Astrocyte (in vitro differentiated cells and primary cell): ENCODE measurements around the gene NLRP14.

ENCODE experiments used
- EZH2 ChIP-seq: IDR thresholded peaks from 2 replicates; pipeline ENCODE4 v1.6.1; 2012; ENCODE audit warnings: mild to moderate bottlenecking, low read length, inconsistent platforms; ENCODE audit not compliant: insufficient read depth
- TF ChIP-seq, protein P1 (sequence below): IDR thresholded peaks from 2 replicates; pipeline ENCODE4 v1.5.1; 2011; ENCODE audit warnings: low read depth, mild to moderate bottlenecking, inconsistent platforms, low read length, moderate library complexity; ENCODE audit not compliant: insufficient read depth

DNA sequence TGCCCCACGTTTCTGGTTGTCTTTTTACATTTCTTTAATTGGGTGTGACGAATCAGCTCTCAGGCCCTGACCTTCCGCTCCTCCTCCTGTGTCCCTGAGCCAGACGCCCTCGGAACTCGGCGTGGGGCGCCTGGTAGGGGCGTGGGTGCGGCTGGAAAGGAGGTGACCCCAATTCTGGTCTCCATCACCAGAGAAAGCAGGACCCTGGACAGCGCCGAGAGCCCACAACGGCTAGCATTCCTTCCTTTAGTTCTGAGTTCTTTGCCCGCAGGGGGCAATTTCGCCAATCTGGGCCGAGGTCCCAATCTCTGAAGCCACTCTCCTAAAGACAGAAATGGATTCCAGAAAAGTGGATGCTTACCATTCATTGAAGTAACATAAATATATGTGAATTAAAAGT lies 56.8 kb downstream of the NLRP14 start:
- TF ChIP-seq, protein P1, sequence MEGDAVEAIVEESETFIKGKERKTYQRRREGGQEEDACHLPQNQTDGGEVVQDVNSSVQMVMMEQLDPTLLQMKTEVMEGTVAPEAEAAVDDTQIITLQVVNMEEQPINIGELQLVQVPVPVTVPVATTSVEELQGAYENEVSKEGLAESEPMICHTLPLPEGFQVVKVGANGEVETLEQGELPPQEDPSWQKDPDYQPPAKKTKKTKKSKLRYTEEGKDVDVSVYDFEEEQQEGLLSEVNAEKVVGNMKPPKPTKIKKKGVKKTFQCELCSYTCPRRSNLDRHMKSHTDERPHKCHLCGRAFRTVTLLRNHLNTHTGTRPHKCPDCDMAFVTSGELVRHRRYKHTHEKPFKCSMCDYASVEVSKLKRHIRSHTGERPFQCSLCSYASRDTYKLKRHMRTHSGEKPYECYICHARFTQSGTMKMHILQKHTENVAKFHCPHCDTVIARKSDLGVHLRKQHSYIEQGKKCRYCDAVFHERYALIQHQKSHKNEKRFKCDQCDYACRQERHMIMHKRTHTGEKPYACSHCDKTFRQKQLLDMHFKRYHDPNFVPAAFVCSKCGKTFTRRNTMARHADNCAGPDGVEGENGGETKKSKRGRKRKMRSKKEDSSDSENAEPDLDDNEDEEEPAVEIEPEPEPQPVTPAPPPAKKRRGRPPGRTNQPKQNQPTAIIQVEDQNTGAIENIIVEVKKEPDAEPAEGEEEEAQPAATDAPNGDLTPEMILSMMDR: no peak
- TF ChIP-seq EZH2: no peak
